PC-9 (cell line): Measurements from ENCODE around the gene RALBP1. TPM values are rescaled to one million over a fixed set of nuclear protein-coding genes. Genes with fewer than 3 reads are reported as not detected.

Experiments
- BruUV-seq: library from RNA; stranded (reverse); fragments of 400-500 nt; replicated peaks from 2 replicates; lab custom pipeline; 2021; lab: Mats Ljungman, UMichigan
- CTCF ChIA-PET: fragments of 300-600 bp; sonication (Branson Sonifier 250); formaldehyde crosslinking; loops from one replicate; lab custom pipeline; 2022; ENCODE audit warnings: antibody characterized with exemption; lab: Charles Lee
- POLR2A ChIA-PET: fragments of 300-600 bp; sonication (Branson Sonifier 250); formaldehyde crosslinking; loops from one replicate; lab custom pipeline; 2022; ENCODE audit warnings: antibody characterized with exemption; ENCODE audit not compliant: unreplicated experiment; lab: Charles Lee
- DNase-seq, 2 experiments: peaks; one replicate each; pipeline versions ENCODE4 v3.0.0 to v3.0.0-alpha.2; 2015 to 2022; ENCODE audit warnings: mixed read lengths in 1 of 2
- H2AFZ ChIP-seq: fragments of 200-600 bp; sonication (generic); 2 replicates; pipeline ENCODE4 v1.8.1; 2017; ENCODE audit warnings: antibody characterized with exemption
- H3F3A ChIP-seq: fragments of 200-600 bp; sonication (generic); 2 replicates; pipeline ENCODE4 v1.8.1; 2017; ENCODE audit warnings: antibody characterized with exemption, mild to moderate bottlenecking, low read depth; ENCODE audit not compliant: insufficient read depth
- H3K27ac ChIP-seq: fragments of 200-600 bp; sonication (generic); 2 replicates; pipeline ENCODE4 v1.6.1; 2016; ENCODE audit warnings: mixed run types
- H3K27me3 ChIP-seq: fragments of 200-600 bp; sonication (generic); 2 replicates; pipeline ENCODE4 v1.6.1; 2016; ENCODE audit warnings: low read depth, mixed run types; ENCODE audit not compliant: insufficient read depth
- H3K36me3 ChIP-seq: fragments of 200-600 bp; sonication (generic); 2 replicates; pipeline ENCODE4 v1.6.1; 2016; ENCODE audit warnings: low read depth, mixed run types
- H3K4me1 ChIP-seq: fragments of 200-600 bp; sonication (generic); replicated peaks from 2 replicates; pipeline ENCODE4 v1.6.1; 2016; ENCODE audit warnings: mixed run types; ENCODE audit not compliant: insufficient read depth
- H3K4me2 ChIP-seq: fragments of 200-600 bp; sonication (generic); 2 replicates; pipeline ENCODE4 v1.6.1; 2017; ENCODE audit warnings: mixed run types
- H3K4me3 ChIP-seq: fragments of 200-600 bp; sonication (generic); 2 replicates; pipeline ENCODE4 v1.6.1; 2016; ENCODE audit warnings: mixed run types
- H3K79me2 ChIP-seq: fragments of 200-600 bp; sonication (generic); 2 replicates; pipeline ENCODE4 v1.6.1; 2017; ENCODE audit warnings: low read depth, mixed run types
- H3K9me2 ChIP-seq: fragments of 200-600 bp; sonication (generic); 2 replicates; pipeline ENCODE4 v1.8.1; 2017; ENCODE audit warnings: mild to moderate bottlenecking; ENCODE audit not compliant: insufficient read depth
- H3K9me3 ChIP-seq: fragments of 200-600 bp; sonication (generic); 2 replicates; pipeline ENCODE4 v1.8.1; 2016; ENCODE audit warnings: low read depth; ENCODE audit not compliant: insufficient read depth
- H4K20me1 ChIP-seq: fragments of 200-600 bp; sonication (generic); 2 replicates; pipeline ENCODE4 v1.8.1; 2017; ENCODE audit not compliant: insufficient read depth
- EZH2 ChIP-seq: fragments of 200-600 bp; sonication (generic); IDR thresholded peaks from 2 replicates; pipeline ENCODE4 v1.8.0; 2017; ENCODE audit warnings: antibody characterized with exemption, low read depth
- intact Hi-C: fragments of 100-400 bp; cut with micrococcal nuclease; formaldehyde crosslinking; loops from one replicate; pipeline ENCODE4 v1.10.0; 2022; ENCODE audit not compliant: unreplicated experiment
- total RNA-seq: library from RNA; stranded (reverse); gene quantifications from 2 replicates; pipeline ENCODE4 v1.2.3, GENCODE V29; 2021
- TF ChIP-seq, protein P1 (sequence below): fragments of 200-600 bp; sonication (generic); conservative IDR thresholded peaks from 2 replicates; pipeline ENCODE4 v1.6.1; 2017; ENCODE audit warnings: mixed run types, antibody characterized with exemption, mild to moderate bottlenecking, moderate library complexity

RALBP1 gene
- total RNA-seq, 1 experiment from 2014 or later: 95.0 TPM

DNA sequence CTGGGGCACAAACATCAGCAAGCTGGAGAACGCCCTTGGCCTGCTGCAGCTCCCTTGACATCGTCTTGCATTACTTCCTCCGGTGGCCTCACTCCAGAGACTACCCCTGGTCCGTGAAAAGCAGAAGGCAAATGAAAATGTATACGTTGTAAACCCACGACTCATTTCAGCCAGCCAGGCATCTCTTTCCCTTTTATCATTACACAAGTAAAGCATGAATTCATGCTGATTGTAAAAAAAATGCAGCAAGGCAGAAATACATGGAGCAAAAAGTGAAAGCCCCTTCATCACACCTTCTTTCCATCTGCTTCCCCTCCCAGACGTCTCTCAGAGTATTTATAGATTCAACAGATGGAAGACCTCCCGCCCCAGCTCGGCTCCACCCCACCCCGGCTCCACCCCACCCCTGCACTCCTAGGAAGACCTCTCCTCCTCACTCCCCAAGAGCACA is 41.6 kb upstream of the RALBP1 start:
- Histone ChIP-seq H3K9me2 (no peaks in the 10 kb centered on the region), H3K27me3 (no peaks in the 10 kb centered on the region), H3K4me2 (no peak overlapping the region), H3K4me3 (no peak overlapping the region), H3F3A (no peaks in the 10 kb centered on the region), H3K4me1 (no peaks in the 10 kb centered on the region), H4K20me1 (no peaks in the 10 kb centered on the region), H3K9me3 (no peaks in the 10 kb centered on the region), H2AFZ (no peak overlapping the region), H3K79me2 (no peaks in the 10 kb centered on the region), H3K27ac (no peak overlapping the region), H3K36me3 (no peaks in the 10 kb centered on the region)
- intact Hi-C loops: no loop called here
- POLR2A ChIA-PET: no interaction called here
- no peak for DNase-seq
- CTCF ChIA-PET: no interaction called here
- no peak for TF ChIP-seq EZH2
- TF ChIP-seq, protein P1, sequence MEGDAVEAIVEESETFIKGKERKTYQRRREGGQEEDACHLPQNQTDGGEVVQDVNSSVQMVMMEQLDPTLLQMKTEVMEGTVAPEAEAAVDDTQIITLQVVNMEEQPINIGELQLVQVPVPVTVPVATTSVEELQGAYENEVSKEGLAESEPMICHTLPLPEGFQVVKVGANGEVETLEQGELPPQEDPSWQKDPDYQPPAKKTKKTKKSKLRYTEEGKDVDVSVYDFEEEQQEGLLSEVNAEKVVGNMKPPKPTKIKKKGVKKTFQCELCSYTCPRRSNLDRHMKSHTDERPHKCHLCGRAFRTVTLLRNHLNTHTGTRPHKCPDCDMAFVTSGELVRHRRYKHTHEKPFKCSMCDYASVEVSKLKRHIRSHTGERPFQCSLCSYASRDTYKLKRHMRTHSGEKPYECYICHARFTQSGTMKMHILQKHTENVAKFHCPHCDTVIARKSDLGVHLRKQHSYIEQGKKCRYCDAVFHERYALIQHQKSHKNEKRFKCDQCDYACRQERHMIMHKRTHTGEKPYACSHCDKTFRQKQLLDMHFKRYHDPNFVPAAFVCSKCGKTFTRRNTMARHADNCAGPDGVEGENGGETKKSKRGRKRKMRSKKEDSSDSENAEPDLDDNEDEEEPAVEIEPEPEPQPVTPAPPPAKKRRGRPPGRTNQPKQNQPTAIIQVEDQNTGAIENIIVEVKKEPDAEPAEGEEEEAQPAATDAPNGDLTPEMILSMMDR: no peak
- BruUV-seq: no TSS peak

DNA sequence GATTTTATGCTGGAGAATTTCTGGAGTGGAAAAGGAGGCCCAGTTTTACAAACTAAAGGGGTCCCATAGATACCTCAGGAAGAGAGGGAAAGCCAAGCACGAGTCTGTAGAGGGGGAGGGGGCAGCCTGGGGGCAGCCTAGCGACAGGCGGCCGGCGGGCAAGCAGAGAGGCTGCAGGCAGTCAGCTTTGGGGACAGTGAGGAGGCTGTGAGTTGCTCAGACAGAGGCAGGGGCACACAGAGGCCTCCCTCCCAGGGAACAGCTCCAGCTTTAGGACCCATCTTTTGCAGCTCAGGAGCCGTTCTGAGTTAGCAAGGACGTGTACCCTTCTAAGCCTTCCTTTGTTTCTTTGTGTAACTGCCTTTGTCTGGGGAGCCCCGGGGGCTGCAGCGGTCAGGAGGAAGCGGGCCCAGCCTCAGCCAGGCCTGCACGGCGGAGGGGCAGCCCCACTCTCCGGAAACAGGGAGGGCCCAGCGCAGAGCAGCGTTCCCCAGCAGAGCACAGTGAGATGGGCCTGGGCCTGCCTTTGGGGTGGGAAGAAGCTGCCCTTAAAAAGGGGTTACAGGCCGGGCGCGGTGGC is 41.1 kb upstream of the RALBP1 start:
- BruUV-seq: no TSS peak
- POLR2A ChIA-PET: no interaction called here

DNA sequence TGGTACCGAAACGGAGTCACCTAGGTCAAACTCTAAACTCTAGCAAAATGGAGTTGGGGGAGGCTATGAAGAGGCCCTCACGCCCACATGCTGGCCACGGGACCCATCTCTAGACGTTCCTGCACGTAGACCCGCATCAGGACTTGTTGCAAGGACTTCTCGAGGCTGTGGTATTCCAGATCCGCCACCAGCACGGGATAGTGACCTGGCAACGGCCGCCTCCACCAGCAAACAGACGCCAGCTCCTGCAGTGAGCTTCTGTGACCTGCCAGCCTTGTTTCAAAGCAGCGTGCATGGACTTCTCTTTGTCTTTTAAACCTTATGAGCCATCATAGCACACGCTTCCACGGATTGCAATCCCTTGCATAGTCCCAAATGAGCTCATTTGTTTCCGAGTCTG is 40.3 kb upstream of the RALBP1 start:
- no peaks in the 10 kb centered on the region for H3K9me2 ChIP-seq
- DNase-seq: no peak
- no peaks in the 10 kb centered on the region for H3F3A ChIP-seq
- no peaks in the 10 kb centered on the region for H3K79me2 ChIP-seq
- no peaks in the 10 kb centered on the region for H3K27me3 ChIP-seq
- no peak overlapping the region for H2AFZ ChIP-seq
- intact Hi-C loops: no loop called here
- no peak overlapping the region for H3K4me3 ChIP-seq
- H3K4me1 ChIP-seq: no peaks in the 10 kb centered on the region
- H3K4me2 ChIP-seq: no peak overlapping the region
- CTCF ChIA-PET: no interaction called here
- no peak overlapping the region for H3K27ac ChIP-seq
- no TSS peak for BruUV-seq
- POLR2A ChIA-PET: interaction anchor here (0.5 kb wide), 1 partner anchor 8 kb away, joined by 5 read pairs; no protein-coding TSS in a partner anchor
- H3K36me3 ChIP-seq: no peaks in the 10 kb centered on the region
- H4K20me1 ChIP-seq: no peaks in the 10 kb centered on the region
- no peak for TF ChIP-seq EZH2
- TF ChIP-seq, protein P1: no peak
- no peaks in the 10 kb centered on the region for H3K9me3 ChIP-seq

More for the DNA sequence above, 41.1 kb upstream of the RALBP1 start:
- Histone ChIP-seq H3F3A (no peaks in the 10 kb centered on the region), H3K36me3 (no peaks in the 10 kb centered on the region), H3K4me3 (no peak overlapping the region), H3K4me2 (no peak overlapping the region), H4K20me1 (no peaks in the 10 kb centered on the region), H3K9me2 (no peaks in the 10 kb centered on the region), H3K27ac (no peak overlapping the region), H2AFZ (no peak overlapping the region), H3K27me3 (no peaks in the 10 kb centered on the region), H3K9me3 (no peaks in the 10 kb centered on the region), H3K4me1 (no peaks in the 10 kb centered on the region), H3K79me2 (no peaks in the 10 kb centered on the region)
- intact Hi-C loops: no loop called here
- DNase-seq: no peak
- CTCF ChIA-PET: no interaction called here
- TF ChIP-seq EZH2: no peak
- TF ChIP-seq, protein P1: no peak
